Vagina (tissue), 2 donors: ENCODE measurements around the gene RPS14.

Source experiments
- POLR2AphosphoS5 ChIP-seq, 2 donors: sonication (generic); formaldehyde crosslinking; IDR thresholded peaks; one replicate each; pipeline ENCODE4 v1.9.0; 2017; ENCODE audit warnings: antibody characterized with exemption in 2 of 2, mild to moderate bottlenecking in 2 of 2, low read depth in 1 of 2; ENCODE audit not compliant: insufficient read depth in 1 of 2
- TF ChIP-seq, protein P1 (sequence below), 3 experiments: fragments of 450-650 bp in 2 of 3; fragments of 200-600 bp in 1 of 3; sonication (generic) in 1 of 3; IDR thresholded peaks; one replicate each; pipeline ENCODE4 v1.5.1; 2017 to 2019; ENCODE audit warnings: antibody characterized with exemption in 3 of 3, mild to moderate bottlenecking in 2 of 3, moderate library complexity in 2 of 3

DNA sequence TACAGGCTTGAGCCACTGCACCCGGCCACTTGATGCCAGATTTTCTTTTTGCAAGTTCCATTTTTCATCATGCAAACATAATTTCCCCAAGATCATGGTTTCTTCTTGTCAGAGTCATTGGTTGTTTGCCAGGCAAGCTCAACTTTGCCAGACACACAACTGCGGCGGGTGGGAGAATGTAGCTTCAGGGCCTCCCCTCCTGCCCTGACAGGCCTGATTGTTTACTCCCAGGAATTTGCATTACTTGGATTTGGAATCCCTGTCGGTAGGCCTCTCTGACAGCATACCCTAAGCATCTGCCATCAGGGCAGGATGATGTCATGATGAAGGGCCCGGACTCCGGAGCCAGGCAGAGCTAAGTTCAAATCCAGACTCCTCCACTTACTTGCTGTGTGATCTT, 15.1 kb downstream of the RPS14 start:
- TF ChIP-seq, protein P1, sequence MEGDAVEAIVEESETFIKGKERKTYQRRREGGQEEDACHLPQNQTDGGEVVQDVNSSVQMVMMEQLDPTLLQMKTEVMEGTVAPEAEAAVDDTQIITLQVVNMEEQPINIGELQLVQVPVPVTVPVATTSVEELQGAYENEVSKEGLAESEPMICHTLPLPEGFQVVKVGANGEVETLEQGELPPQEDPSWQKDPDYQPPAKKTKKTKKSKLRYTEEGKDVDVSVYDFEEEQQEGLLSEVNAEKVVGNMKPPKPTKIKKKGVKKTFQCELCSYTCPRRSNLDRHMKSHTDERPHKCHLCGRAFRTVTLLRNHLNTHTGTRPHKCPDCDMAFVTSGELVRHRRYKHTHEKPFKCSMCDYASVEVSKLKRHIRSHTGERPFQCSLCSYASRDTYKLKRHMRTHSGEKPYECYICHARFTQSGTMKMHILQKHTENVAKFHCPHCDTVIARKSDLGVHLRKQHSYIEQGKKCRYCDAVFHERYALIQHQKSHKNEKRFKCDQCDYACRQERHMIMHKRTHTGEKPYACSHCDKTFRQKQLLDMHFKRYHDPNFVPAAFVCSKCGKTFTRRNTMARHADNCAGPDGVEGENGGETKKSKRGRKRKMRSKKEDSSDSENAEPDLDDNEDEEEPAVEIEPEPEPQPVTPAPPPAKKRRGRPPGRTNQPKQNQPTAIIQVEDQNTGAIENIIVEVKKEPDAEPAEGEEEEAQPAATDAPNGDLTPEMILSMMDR (IDR thresholded peaks at IDR 0.05): no peak
- no peak for TF ChIP-seq POLR2AphosphoS5 (IDR thresholded peaks at IDR 0.05; ENCODE audit: insufficient read depth in 1 of 2, low read depth in 1 of 2)
